Stromal cell of bone marrow (primary cell): ENCODE data around the gene RNF26.
"Not testable (repeated sequence)": the region's sequence is repeated elsewhere in the genome, so short reads cannot be mapped to it uniquely, and the experiment has no call there.

ENCODE experiments used
- DNase-seq: peaks from one replicate; pipeline ENCODE4 v3.0.0-alpha.2; 2012; ENCODE audit warnings: low read depth

The RNF26 gene

DNA sequence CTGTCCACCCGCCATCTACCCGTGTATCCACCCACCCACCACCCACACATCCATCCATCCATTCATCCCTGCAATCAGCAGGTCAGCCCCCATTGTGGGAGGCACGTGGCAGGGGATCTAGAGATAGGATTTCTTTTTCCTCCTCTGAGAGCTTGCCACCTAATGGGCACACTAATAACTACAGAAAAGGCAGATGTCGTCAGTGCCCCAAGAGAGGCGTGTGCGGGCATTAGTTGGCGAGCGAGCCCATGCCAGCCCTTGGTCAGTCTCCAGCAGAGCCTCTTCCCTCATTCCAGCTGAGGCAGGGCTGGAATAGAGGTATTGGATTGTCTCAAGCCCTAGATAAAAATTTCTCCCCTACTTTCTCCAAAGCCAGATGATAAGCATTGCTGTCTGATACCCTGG is 37.5 kb downstream of the RNF26 start:
- DNase-seq = no peak

GRCh38 chr11:119372260-119373058 is 38.1 kb downstream of the RNF26 start:
- no peak for DNase-seq

DNA sequence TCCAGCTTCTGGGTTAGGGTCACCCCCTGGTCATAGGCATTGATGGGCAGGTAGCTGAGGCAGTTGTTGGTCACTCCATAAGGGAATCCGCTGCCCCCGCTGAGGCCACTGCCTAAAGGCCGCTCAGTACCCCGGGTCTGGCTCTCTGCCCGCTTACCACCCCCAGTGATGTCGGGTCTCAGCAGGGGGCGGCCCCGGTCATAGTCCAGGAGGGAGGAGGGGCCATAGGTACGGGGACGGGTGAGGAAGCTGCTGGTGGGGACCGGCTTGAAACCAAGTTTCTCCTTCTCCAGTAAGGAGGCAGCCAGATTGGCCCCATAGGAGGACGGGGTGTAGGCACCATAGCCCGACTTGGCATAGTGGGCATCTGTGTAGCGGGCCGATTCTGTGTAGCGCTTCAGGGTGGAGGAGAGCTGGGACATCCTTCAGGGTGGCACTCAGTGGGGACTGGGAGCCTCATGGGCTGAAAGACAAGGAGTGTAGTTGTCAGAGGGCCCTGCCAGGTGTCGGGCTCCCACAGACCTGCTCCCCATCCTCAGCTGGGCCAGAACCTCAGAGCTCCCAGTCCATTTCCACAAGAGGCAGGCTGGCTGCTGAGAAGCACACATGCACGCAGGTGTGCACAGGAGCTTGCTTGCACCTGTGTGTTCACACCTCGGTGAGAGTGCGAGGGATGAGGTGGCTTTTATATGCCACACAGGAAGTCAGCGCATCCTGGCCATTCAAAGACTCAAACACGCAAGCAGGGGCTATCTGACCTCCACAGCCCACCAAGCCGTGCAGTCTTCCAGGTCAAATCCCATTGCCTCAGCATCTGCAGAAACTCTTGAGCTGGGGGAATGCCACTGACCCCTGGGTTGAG is 39.0 kb downstream of the RNF26 start:
- DNase-seq = no peak

- DNase-seq = peak; percentile 61
These were observed 39.7 kb downstream of the RNF26 start for GRCh38 chr11:119373921-119374631.

DNA sequence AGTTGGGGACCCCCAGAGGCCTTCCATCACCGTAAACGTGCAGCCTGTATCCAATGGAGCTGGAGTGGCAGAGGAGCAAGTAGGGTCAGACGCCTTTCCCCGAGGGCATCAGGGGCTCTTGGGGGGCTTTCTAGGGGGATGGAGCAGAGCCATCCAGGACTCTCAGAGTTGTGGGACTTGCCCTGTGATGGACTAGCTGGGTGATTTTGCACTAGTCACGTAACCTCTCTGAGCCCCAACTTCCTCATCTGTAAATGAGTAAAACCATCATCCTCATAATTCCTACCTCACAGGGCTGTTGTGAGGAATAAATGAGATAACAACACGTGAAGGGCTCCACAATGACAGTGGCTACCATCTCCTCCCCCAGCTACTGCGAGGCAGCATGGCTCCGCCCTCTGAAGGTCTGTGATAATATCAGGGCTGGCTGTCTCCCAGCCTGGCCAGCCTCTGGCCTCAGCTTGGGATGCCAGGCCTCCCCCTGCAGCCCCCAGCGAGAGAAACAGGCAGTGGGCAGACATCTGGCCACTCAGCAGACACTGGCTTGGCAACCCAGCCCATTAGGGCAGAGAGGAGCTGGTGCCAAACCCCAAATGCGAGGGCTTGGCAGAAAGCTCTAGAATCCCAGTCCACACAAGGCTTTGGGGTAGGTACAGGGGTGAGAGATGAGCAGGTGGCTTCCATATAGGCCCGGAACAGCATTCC is 40.5 kb downstream of the RNF26 start:
- no peak for DNase-seq

DNA sequence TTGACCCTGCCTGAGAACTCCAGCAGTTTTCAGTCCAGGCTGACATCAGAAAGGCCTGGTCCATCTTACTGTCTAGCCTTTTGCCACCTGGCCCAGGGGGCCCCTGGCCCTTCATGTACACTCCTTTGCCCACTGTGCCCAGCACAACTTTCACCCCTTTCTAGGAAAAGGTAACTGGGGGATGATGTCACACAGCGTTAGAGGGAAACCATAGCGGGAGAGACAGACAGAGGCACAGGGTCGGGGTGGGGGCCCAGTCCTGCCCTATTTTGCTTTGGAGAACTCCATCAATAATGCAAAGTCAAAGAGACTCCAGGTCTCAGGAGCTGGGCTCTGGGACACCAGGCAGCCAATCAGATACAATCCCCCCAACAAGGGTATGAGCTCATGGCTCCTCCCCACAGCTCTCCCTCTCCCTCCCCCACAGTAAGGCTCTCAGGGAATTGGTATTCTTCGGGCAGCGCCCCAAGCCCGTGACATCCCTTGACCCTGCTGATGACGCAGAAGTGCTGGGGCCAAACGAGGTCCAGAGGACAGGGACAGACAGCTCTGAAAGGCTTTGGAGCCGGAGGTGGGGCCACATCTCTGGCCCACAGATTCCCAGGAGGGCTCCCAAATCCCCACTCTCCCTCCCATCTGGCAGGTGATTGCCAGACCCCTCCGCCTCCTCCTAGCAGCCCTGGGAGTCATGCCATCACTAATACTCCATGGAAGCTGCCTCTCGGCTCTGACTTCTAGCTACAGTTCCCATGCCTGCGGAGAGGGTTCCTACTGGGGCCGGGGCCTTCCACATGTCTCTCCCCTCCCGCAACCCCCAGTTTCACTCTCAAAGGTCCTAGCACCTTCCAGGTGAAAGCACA is 41.2 kb downstream of the RNF26 start:
- peak; percentile 83 for DNase-seq

DNA sequence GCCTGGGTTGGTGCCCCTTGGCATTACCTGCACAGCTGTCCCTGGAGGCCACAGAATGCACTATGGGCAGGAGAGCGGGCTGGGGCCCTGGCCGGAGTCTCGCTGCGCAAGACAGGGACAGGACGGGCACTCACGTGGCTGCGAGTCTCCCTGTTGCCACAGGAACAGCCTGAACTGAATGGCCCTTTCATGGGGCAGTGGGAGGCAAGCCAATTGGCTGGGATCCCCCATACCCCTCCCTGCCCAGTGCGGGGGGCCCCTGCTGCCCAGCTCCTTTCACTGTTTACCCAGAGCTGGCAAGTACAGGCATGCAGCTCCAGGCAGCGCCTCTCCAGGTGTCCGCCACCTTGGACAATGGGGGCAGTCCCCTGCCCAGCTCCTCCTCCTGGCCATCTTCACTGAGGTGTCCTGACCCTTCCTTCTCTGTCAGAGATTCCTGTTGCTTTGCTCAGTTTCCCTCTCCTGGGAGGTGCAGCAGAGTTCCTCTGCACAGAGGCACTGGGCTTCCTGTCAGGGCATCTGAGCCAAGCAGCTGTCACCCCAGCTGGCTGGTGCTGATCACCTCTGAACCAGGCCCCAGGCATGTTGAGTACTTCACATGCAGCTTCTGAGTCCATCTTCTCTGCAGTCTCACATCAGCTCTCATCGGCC is 42.0 kb downstream of the RNF26 start:
- no peak for DNase-seq

DNA sequence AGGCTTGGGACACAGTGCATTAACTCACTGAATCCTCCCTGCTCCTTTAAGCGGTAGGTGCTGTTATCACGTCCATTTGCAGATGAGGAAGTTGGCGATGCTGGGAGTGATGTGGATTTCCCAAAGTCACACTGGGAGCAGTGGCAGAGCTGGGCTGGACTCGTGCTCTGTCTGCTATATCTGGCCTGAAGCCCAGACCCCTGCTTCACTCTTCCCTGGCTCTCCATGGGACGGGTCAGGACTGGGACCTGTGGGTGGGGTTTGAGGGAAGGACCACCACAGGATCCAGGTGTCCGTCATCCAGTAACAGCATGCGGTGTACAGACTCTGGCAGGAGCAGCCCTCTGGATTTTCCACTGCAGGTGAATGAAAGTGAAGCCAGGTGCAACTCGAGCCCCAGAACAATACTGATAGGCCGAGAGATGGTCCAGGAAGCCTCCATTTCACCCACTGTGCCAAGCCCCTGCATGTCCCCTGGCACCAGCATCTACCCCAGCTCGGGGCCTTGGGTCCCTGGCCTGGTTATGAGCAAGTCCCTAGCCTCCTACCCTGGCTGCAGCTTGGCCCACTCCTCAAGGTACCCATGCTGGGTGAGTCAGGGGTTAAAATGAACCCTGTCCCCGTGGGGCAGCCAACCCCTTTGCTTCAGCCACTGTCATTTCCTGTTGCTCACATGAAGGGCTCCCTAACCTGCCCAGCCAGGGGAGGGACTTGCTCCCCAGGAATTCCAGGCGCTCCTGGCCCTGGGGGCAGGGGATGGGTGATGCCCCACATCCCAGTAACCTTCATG is 43.0 kb downstream of the RNF26 start:
- no peak for DNase-seq

DNA sequence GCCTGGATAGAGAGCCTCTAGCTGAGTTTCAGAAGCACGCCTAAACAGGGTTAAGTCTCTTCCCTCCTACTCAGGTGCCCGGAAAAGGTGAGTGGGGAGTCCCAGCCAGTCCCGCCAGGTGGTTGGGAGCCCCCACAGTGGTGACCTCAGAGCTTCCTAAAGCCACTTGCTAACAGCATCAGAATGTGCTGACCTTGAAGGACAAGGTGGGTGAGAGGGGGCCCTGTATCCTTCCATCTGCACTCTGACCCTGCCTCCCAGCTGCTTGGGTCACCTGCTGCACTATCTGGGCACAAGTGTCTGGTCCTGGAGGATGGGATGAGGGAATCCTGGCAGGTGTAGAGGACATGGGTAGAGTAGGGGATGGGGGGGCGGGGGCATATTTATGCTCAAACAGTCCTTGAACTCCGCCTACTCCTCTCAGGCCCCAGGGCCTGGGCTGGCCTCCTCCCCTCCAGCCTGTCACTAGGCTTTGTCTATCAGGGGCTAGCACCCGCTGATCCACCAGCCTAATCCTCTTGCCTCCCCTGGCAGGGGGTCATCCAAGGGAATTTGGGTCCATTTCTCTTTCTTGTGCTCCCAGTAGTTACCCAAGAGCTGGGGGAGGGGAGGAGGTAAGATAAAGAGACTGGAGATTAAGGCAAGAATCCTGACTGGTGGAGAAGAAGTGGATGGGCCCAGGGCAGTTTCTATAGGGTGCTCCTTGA is 43.8 kb downstream of the RNF26 start:
- DNase-seq = no peak

DNA sequence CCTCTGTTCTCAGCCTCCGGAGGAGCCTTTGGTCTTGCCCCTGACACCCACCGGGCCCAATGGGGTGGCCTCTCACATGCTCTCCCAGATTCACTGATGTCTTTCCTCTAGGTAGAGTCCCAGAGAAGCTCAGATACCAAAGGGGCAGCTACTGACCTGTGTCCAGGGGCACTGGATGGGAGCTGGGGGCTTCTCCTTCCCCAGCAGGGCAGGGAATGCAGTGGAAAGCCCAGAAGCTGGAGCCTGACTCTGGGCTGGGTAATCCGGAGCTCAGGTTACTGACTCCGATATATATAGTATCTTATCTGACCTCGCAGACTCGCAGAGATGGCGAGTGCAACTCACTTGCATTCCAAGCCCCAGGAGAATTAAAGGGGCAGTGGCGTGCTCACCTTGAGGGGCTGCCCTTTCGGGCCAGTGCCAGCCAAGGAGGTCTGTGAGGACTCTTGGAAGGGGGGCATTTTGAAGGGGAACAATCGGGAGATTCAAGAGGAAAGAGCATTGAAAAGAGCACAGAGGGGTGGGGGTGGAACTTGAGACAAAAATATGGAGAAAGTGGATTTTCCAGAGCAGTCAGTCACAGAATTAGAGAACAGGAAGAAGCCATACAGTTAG is 44.6 kb downstream of the RNF26 start:
- DNase-seq = no peak

DNA sequence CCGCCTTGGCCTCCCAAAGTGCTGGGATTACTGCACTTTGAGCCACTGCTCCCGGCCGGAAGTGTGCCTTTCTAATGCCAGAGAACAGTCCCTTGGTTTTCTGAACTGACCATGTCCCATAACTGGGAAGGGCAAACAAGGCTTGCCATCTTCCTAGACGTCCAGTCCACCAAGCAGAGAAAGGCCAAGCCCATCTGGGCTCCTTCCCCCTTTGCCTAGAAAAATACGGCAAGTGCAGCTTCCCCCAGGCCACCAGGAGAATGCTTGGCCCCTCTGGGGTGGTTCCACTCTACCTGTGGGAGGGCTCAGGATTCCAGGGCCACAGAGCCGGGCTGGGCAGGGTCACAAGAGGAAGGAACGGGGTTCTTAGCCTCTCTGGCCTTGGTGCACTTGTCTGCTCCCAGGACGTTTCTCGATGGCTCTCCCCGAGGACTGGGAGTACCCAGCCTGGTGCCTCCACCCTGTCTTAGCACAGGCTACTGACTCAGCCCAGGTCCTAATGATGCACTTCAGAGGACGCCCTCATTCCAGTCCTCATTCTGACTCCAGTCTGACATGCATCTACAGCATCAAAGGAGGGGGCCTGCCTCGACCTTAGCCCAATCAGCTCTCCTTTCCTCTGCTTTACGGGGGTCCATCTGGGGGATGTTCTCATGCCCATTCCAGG is 46.0 kb downstream of the RNF26 start:
- no peak for DNase-seq

GRCh38 chr11:119380827-119381180 is 46.5 kb downstream of the RNF26 start:
- DNase-seq = no peak

DNA sequence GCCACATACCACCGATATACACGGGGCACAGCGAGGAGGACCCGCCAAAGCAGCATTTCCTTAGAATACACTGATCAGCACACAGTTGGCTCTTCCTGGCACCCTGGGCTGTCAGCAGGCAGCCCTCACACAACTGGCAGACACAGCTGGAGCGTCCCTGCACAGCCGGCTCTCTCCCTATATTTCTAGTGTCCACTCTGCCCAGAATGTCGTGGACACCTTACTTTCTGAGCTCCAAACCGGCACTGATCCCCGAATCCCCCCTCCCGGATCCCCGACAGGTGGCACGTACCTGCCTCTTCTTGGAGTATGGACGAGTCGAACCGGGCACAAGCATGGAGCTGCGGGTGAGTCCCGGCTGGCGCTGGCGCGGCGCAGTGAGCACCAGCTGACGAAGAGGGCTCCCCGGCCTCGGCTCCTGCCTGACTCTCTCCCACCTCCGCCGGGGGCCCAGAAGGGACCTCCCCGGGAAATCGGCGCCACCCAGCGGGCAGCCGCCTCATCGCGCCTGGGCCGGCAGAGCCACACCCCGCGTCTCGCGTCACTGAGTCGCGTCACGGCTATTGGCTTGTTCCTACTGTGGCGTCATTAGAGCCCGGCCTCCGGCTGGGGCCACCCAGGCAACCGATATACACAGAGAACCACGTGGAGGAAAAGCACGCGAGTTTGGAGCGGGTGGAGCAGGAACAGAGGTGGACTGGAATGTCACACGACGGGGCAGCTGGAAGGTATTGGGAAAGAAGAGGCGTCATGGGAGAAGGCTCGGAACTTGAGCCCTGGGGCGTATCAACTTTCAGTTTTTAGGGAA is 47.1 kb downstream of the RNF26 start, which contains the start of gene USP2:
TSS of gene USP2 (minus strand) at position 510 of the 808 bp plus-strand sequence. CDS start 8,210 bp downstream, outside the sequence.
- peak; percentile 93 for DNase-seq

DNA sequence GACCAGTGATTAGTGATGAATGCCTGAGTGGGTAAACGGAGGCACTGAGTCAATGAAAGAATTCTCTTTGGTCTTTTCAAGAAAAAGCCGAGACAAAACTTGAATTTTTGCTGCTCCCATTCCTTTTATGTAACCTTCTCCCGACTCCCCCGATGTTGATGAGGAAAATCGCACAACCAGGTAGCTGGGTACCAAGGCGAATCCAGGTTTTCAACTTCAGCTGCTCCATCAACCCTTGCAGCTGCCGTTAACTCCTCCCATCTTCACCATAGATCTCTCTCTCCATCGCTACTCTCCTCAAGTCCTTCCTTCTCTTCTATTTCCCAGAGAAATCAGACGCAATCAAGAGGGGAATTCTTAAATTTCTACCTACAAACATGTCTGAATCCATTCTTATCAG is 47.8 kb downstream of the RNF26 start:
- no peak for DNase-seq

GRCh38 chr11:119382513-119382912 is 48.2 kb downstream of the RNF26 start:
- DNase-seq = not testable (repeated sequence)

GRCh38 chr11:119384332-119384731 is 50.0 kb downstream of the RNF26 start:
- DNase-seq = no peak
